Transverse colon (tissue), 4 donors: ENCODE data around the gene ITPKB.

Experiments used
- EP300 ChIP-seq: sonication (generic); formaldehyde crosslinking; IDR thresholded peaks from one replicate; pipeline ENCODE4 v1.6.1; 2017; ENCODE audit warnings: antibody characterized with exemption, low read depth
- POLR2A ChIP-seq: fragments of 450-650 bp; IDR thresholded peaks from one replicate; pipeline ENCODE4 v1.6.1; 2016; ENCODE audit warnings: antibody characterized with exemption, mild to moderate bottlenecking, moderate library complexity
- POLR2AphosphoS5 ChIP-seq, 3 donors: sonication (generic); formaldehyde crosslinking; IDR thresholded peaks; one replicate each; pipeline ENCODE4 v1.6.1; 2016; ENCODE audit warnings: antibody characterized with exemption in 3 of 3
- TF ChIP-seq, protein P1 (sequence below), 5 experiments: fragments of 200-600 bp in 3 of 5; fragments of 450-650 bp in 2 of 5; sonication (generic) in 3 of 5; IDR thresholded peaks; 1 replicate in 2 of 5; 2 replicates in 3 of 5; pipeline ENCODE4 v1.5.1; 2016 to 2017; ENCODE audit warnings: antibody characterized with exemption in 5 of 5, inconsistent platforms in 3 of 5, mild to moderate bottlenecking in 2 of 5, moderate library complexity in 1 of 5

DNA sequence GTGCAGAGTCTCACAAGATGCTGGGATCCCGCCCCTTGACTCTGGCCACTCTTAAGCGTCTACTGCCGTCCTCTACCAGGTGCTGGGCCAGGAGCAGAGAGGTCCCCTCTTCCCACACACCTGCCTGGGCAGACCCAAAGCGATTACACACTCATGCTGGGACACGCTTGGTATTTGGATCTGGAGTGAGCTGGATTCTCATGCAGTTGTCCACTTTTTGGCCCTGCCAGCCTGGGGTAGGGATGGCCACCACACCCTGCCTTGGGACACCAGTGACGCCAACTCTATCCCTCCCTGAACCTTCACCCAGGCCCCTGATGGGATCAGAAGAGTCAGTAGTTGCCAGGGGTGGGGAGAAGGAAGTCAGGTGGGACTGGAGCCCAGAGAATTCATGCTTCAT, 28.6 kb downstream of the ITPKB start:
- TF ChIP-seq, protein P1, sequence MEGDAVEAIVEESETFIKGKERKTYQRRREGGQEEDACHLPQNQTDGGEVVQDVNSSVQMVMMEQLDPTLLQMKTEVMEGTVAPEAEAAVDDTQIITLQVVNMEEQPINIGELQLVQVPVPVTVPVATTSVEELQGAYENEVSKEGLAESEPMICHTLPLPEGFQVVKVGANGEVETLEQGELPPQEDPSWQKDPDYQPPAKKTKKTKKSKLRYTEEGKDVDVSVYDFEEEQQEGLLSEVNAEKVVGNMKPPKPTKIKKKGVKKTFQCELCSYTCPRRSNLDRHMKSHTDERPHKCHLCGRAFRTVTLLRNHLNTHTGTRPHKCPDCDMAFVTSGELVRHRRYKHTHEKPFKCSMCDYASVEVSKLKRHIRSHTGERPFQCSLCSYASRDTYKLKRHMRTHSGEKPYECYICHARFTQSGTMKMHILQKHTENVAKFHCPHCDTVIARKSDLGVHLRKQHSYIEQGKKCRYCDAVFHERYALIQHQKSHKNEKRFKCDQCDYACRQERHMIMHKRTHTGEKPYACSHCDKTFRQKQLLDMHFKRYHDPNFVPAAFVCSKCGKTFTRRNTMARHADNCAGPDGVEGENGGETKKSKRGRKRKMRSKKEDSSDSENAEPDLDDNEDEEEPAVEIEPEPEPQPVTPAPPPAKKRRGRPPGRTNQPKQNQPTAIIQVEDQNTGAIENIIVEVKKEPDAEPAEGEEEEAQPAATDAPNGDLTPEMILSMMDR (IDR thresholded peaks at IDR 0.05), result no peak
- TF ChIP-seq EP300 (no peak), POLR2A (no peak), POLR2AphosphoS5 (IDR thresholded peaks at IDR 0.05) (no peak)
